HG03460 (cell line): Measurements from ENCODE around the gene WDR26.
"Not testable (repeated sequence)": the region's sequence is repeated elsewhere in the genome, so short reads cannot be mapped to it uniquely, and the experiment has no call there.

Experiments
- ATAC-seq: cut with Tn5 transposase; IDR thresholded peaks from one replicate; pipeline ENCODE4 v1.9.1; 2021; ENCODE audit not compliant: unreplicated experiment

Gene WDR26

GRCh38 chr1:224434691-224435317 is at the start of gene WDR26:
Gene WDR26, minus strand, starts transcription at chr1:224434797.
- peak; percentile 89 for ATAC-seq

- not testable (repeated sequence) for ATAC-seq
These were observed 48.6 kb upstream of the WDR26 start for GRCh38 chr1:224483206-224483605.

- ATAC-seq, result no peak
These were observed 48.0 kb upstream of the WDR26 start for GRCh38 chr1:224482619-224483018.

- no peak for ATAC-seq
These were observed 47.0 kb upstream of the WDR26 start for GRCh38 chr1:224481601-224482000.

GRCh38 chr1:224480888-224481459 is 46.4 kb upstream of the WDR26 start:
- ATAC-seq, result not testable (repeated sequence)

- ATAC-seq, result not testable (repeated sequence)
These were observed 45.6 kb upstream of the WDR26 start for GRCh38 chr1:224480200-224480599.

- no peak for ATAC-seq
These were observed 38.2 kb upstream of the WDR26 start for GRCh38 chr1:224472806-224473205.

- ATAC-seq, result no peak
These were observed 31.6 kb upstream of the WDR26 start for GRCh38 chr1:224466154-224466553.

GRCh38 chr1:224459966-224460365 is 25.4 kb upstream of the WDR26 start:
- ATAC-seq, result no peak

GRCh38 chr1:224458996-224459395 is 24.4 kb upstream of the WDR26 start:
- ATAC-seq, result no peak

GRCh38 chr1:224458296-224458695 is 23.7 kb upstream of the WDR26 start:
- ATAC-seq, result no peak

GRCh38 chr1:224457782-224458144 is 23.2 kb upstream of the WDR26 start:
- ATAC-seq, result no peak

- no peak for ATAC-seq
These were observed 22.0 kb upstream of the WDR26 start for GRCh38 chr1:224456637-224456953.

GRCh38 chr1:224454402-224455055 is 19.9 kb upstream of the WDR26 start:
- ATAC-seq, result no peak

GRCh38 chr1:224450561-224451350 is 16.2 kb upstream of the WDR26 start:
- ATAC-seq, result no peak

GRCh38 chr1:224450159-224450558 is 15.6 kb upstream of the WDR26 start:
- ATAC-seq, result no peak

GRCh38 chr1:224448453-224449017 is 13.9 kb upstream of the WDR26 start:
- ATAC-seq, result no peak

- ATAC-seq, result no peak
These were observed 13.4 kb upstream of the WDR26 start for GRCh38 chr1:224447971-224448370.

- no peak for ATAC-seq
These were observed 12.7 kb upstream of the WDR26 start for GRCh38 chr1:224447251-224447650.

- no peak for ATAC-seq
These were observed 4.4 kb upstream of the WDR26 start for GRCh38 chr1:224438989-224439388.

- ATAC-seq, result no peak
These were observed 1.4 kb upstream of the WDR26 start for GRCh38 chr1:224435999-224436398.
